ENCODE results near the gene BCL2L13.

The BCL2L13 gene

GRCh38 chr22:17725500-17725796, 86.9 kb downstream of the BCL2L13 start:
- no peaks in the 10 kb centered on the region for H3K4me1 ChIP-seq (ENCODE audit: control insufficient read depth, low read depth, low read length)
- H3K23ac ChIP-seq (ENCODE audit: low read length): no peak overlapping the region
- no peak overlapping the region for H2BK5ac ChIP-seq (ENCODE audit: low read length)
- no peak overlapping the region for H3K4me3 ChIP-seq (ENCODE audit: low read length)
- no peak overlapping the region for H3K4me2 ChIP-seq (ENCODE audit: low read length)
- H3K56ac ChIP-seq (ENCODE audit: low read length): no peak overlapping the region
- H4K8ac ChIP-seq (ENCODE audit: low read depth, low read length): no peak overlapping the region
- H3K27ac ChIP-seq (ENCODE audit: low read depth, low read length): no peak overlapping the region
- H3K79me2 ChIP-seq (ENCODE audit: control insufficient read depth, insufficient read depth, low read length): no peaks in the 10 kb centered on the region
- no peak overlapping the region for H4K5ac ChIP-seq (ENCODE audit: low read length)
- H3K4ac ChIP-seq (ENCODE audit: low read depth, low read length): no peak overlapping the region
- H3K79me1 ChIP-seq (ENCODE audit: low read length): no peaks in the 10 kb centered on the region
- H2AK5ac ChIP-seq (ENCODE audit: low read length): no peak overlapping the region
- no peak overlapping the region for H3K9ac ChIP-seq (ENCODE audit: low read length)
- H2BK15ac ChIP-seq (replicated peaks; ENCODE audit: low read depth): no peak overlapping the region
- H3K36me3 ChIP-seq (ENCODE audit: control insufficient read depth, insufficient read depth, low read length): peaks cover 3% of the 10 kb centered on the region
- H2BK120ac ChIP-seq (ENCODE audit: low read depth, low read length): no peak overlapping the region
- H3K27me3 ChIP-seq (ENCODE audit: insufficient read depth, low read length, poor library complexity): no peaks in the 10 kb centered on the region
- no peak for DNase-seq
- no peak overlapping the region for H3K18ac ChIP-seq (ENCODE audit: low read length)

DNA sequence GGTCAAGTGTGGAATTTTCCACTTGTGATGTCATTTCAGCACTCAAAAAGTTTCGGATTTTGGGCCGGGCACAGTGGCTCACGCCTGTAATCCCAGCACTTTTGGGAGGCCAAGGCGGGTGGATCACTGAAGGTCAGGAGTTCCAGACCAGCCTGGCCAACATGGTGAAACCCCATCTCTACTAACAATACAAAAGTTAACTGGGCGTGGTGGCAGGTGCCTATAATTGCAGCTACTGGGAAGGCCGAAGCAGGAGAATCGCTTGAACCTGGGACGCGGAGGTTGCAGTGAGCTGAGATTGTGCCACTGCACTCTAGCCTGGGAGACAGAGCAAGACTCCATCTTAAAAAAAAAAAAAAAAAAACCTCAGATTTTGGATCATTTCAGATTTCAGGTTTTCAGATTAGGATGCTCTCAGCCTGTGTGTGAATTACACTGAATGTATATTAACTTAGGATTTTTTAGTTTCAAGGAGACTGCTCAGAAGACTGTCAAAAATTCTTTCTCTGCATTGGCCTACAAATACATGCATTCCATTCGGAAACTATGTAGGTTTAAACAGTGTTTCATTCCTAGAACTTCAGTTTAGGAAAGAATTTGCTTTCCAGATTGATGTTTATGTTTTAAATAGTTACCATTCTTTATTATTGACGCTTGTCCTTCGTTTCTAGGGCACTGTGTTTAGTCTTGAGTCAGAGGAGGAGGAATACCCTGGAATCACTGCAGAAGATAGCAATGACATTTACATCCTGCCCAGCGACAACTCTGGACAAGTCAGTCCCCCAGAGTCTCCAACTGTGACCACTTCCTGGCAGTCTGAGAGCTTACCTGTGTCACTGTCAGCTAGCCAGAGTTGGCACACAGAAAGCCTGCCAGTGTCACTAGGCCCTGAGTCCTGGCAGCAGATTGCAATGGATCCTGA, 87.7 kb downstream of the BCL2L13 start:
- Histone ChIP-seq H2BK120ac (ENCODE audit: low read depth, low read length) (no peak overlapping the region), H3K9ac (ENCODE audit: low read length) (no peak overlapping the region), H2BK15ac (replicated peaks; ENCODE audit: low read depth) (no peak overlapping the region), H2BK5ac (ENCODE audit: low read length) (no peak overlapping the region), H3K56ac (ENCODE audit: low read length) (no peak overlapping the region), H3K4me3 (ENCODE audit: low read length) (no peak overlapping the region), H3K4me2 (ENCODE audit: low read length) (no peak overlapping the region), H4K8ac (ENCODE audit: low read depth, low read length) (no peak overlapping the region), H3K4ac (ENCODE audit: low read depth, low read length) (no peak overlapping the region), H3K23ac (ENCODE audit: low read length) (no peak overlapping the region), H3K27ac (ENCODE audit: low read depth, low read length) (no peak overlapping the region), H3K4me1 (ENCODE audit: control insufficient read depth, low read depth, low read length) (no peaks in the 10 kb centered on the region), H3K18ac (ENCODE audit: low read length) (no peak overlapping the region), H2AK5ac (ENCODE audit: low read length) (no peak overlapping the region), H4K5ac (ENCODE audit: low read length) (no peak overlapping the region), H3K36me3 (ENCODE audit: control insufficient read depth, insufficient read depth, low read length) (peaks cover 3% of the 10 kb centered on the region), H3K27me3 (ENCODE audit: insufficient read depth, low read length, poor library complexity) (no peaks in the 10 kb centered on the region), H3K79me2 (ENCODE audit: control insufficient read depth, insufficient read depth, low read length) (no peaks in the 10 kb centered on the region), H3K79me1 (ENCODE audit: low read length) (no peaks in the 10 kb centered on the region)
- no CpG with 5 or more reads among the region's 13 CpGs for WGBS (ENCODE audit: extremely low coverage, insufficient coverage, low lambda C conversion rate)
- no peak for DNase-seq

- Histone ChIP-seq H3K36me3 (ENCODE audit: control insufficient read depth, insufficient read depth, low read length) (peaks cover 3% of the 10 kb centered on the region), H3K4me2 (ENCODE audit: low read length) (no peak overlapping the region), H3K27ac (ENCODE audit: low read depth, low read length) (no peak overlapping the region), H3K79me2 (ENCODE audit: control insufficient read depth, insufficient read depth, low read length) (no peaks in the 10 kb centered on the region), H3K56ac (ENCODE audit: low read length) (no peak overlapping the region), H3K27me3 (ENCODE audit: insufficient read depth, low read length, poor library complexity) (no peaks in the 10 kb centered on the region), H3K4me1 (ENCODE audit: control insufficient read depth, low read depth, low read length) (no peaks in the 10 kb centered on the region), H2AK5ac (ENCODE audit: low read length) (no peak overlapping the region), H2BK120ac (ENCODE audit: low read depth, low read length) (no peak overlapping the region), H4K5ac (ENCODE audit: low read length) (no peak overlapping the region), H3K4me3 (ENCODE audit: low read length) (no peak overlapping the region), H3K4ac (ENCODE audit: low read depth, low read length) (no peak overlapping the region), H2BK5ac (ENCODE audit: low read length) (no peak overlapping the region), H4K8ac (ENCODE audit: low read depth, low read length) (no peak overlapping the region), H3K23ac (ENCODE audit: low read length) (no peak overlapping the region), H3K79me1 (ENCODE audit: low read length) (no peaks in the 10 kb centered on the region), H3K9ac (ENCODE audit: low read length) (no peak overlapping the region), H2BK15ac (replicated peaks; ENCODE audit: low read depth) (no peak overlapping the region), H3K18ac (ENCODE audit: low read length) (no peak overlapping the region)
- no CpG with 5 or more reads among the region's 18 CpGs for WGBS (ENCODE audit: extremely low coverage, insufficient coverage, low lambda C conversion rate)
- no peak for DNase-seq
Observed at GRCh38 chr22:17726928-17727897, 88.7 kb downstream of the BCL2L13 start.

DNA sequence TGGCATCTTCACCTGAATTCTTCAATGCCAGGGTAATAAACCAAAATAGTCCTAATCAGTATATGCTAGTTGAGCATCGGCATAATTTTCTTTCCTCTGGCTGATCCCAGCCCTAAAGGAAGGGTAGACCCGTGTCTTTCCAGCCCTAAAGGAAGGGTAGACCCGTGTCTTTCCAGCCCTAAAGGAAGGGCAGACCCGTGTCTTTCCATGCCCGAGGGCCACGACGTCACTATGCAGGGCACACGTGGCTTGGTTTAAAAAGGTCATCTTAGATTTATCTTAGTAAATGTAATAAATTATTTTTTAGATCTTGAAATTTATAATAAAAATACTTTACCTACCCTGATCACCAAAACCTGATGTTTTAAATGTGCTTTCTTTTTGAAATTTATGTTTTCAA, 90.2 kb downstream of the BCL2L13 start:
- DNase-seq: no peak
- H3K79me1 ChIP-seq (ENCODE audit: low read length): no peaks in the 10 kb centered on the region
- no peak overlapping the region for H2BK5ac ChIP-seq (ENCODE audit: low read length)
- H3K56ac ChIP-seq (ENCODE audit: low read length): no peak overlapping the region
- H4K8ac ChIP-seq (ENCODE audit: low read depth, low read length): no peak overlapping the region
- H2BK15ac ChIP-seq (replicated peaks; ENCODE audit: low read depth): no peak overlapping the region
- WGBS (ENCODE audit: extremely low coverage, insufficient coverage, low lambda C conversion rate): no CpG with 5 or more reads among the region's 8 CpGs
- no peak overlapping the region for H3K4me2 ChIP-seq (ENCODE audit: low read length)
- no peak overlapping the region for H3K4me3 ChIP-seq (ENCODE audit: low read length)
- H3K36me3 ChIP-seq (ENCODE audit: control insufficient read depth, insufficient read depth, low read length): peaks cover 3% of the 10 kb centered on the region
- no peak overlapping the region for H2AK5ac ChIP-seq (ENCODE audit: low read length)
- no peak overlapping the region for H3K23ac ChIP-seq (ENCODE audit: low read length)
- H3K4ac ChIP-seq (ENCODE audit: low read depth, low read length): no peak overlapping the region
- H3K18ac ChIP-seq (ENCODE audit: low read length): no peak overlapping the region
- H3K79me2 ChIP-seq (ENCODE audit: control insufficient read depth, insufficient read depth, low read length): no peaks in the 10 kb centered on the region
- H4K5ac ChIP-seq (ENCODE audit: low read length): no peak overlapping the region
- H2BK120ac ChIP-seq (ENCODE audit: low read depth, low read length): no peak overlapping the region
- H3K4me1 ChIP-seq (ENCODE audit: control insufficient read depth, low read depth, low read length): no peaks in the 10 kb centered on the region
- no peak overlapping the region for H3K27ac ChIP-seq (ENCODE audit: low read depth, low read length)
- no peak overlapping the region for H3K9ac ChIP-seq (ENCODE audit: low read length)
- no peaks in the 10 kb centered on the region for H3K27me3 ChIP-seq (ENCODE audit: insufficient read depth, low read length, poor library complexity)

GRCh38 chr22:17729561-17729960, 91.0 kb downstream of the BCL2L13 start:
- H2BK15ac ChIP-seq (replicated peaks; ENCODE audit: low read depth): no peak overlapping the region
- no CpG with 5 or more reads among the region's 6 CpGs for WGBS (ENCODE audit: extremely low coverage, insufficient coverage, low lambda C conversion rate)
- no peak overlapping the region for H2BK120ac ChIP-seq (ENCODE audit: low read depth, low read length)
- H3K27ac ChIP-seq (ENCODE audit: low read depth, low read length): no peak overlapping the region
- no peak overlapping the region for H2AK5ac ChIP-seq (ENCODE audit: low read length)
- no peak overlapping the region for H3K4ac ChIP-seq (ENCODE audit: low read depth, low read length)
- no peak overlapping the region for H4K8ac ChIP-seq (ENCODE audit: low read depth, low read length)
- H3K4me3 ChIP-seq (ENCODE audit: low read length): no peak overlapping the region
- H3K9ac ChIP-seq (ENCODE audit: low read length): no peak overlapping the region
- H3K79me1 ChIP-seq (ENCODE audit: low read length): no peaks in the 10 kb centered on the region
- H3K36me3 ChIP-seq (ENCODE audit: control insufficient read depth, insufficient read depth, low read length): peaks cover 3% of the 10 kb centered on the region
- H3K4me1 ChIP-seq (ENCODE audit: control insufficient read depth, low read depth, low read length): no peaks in the 10 kb centered on the region
- no peak overlapping the region for H3K23ac ChIP-seq (ENCODE audit: low read length)
- no peak overlapping the region for H4K5ac ChIP-seq (ENCODE audit: low read length)
- no peak overlapping the region for H3K56ac ChIP-seq (ENCODE audit: low read length)
- no peaks in the 10 kb centered on the region for H3K79me2 ChIP-seq (ENCODE audit: control insufficient read depth, insufficient read depth, low read length)
- DNase-seq: no peak
- no peak overlapping the region for H2BK5ac ChIP-seq (ENCODE audit: low read length)
- no peak overlapping the region for H3K18ac ChIP-seq (ENCODE audit: low read length)
- H3K27me3 ChIP-seq (ENCODE audit: insufficient read depth, low read length, poor library complexity): no peaks in the 10 kb centered on the region
- H3K4me2 ChIP-seq (ENCODE audit: low read length): no peak overlapping the region
